HS-27A (cell line): Measurements from ENCODE around the gene DDHD1.
"Not testable (repeated sequence)": the region's sequence is repeated elsewhere in the genome, so short reads cannot be mapped to it uniquely, and the experiment has no call there.

Experiments
- DNase-seq: peaks from one replicate; pipeline ENCODE4 v3.0.0-alpha.2; 2012; ENCODE audit warnings: low read depth, missing footprints

The DDHD1 gene

DNA sequence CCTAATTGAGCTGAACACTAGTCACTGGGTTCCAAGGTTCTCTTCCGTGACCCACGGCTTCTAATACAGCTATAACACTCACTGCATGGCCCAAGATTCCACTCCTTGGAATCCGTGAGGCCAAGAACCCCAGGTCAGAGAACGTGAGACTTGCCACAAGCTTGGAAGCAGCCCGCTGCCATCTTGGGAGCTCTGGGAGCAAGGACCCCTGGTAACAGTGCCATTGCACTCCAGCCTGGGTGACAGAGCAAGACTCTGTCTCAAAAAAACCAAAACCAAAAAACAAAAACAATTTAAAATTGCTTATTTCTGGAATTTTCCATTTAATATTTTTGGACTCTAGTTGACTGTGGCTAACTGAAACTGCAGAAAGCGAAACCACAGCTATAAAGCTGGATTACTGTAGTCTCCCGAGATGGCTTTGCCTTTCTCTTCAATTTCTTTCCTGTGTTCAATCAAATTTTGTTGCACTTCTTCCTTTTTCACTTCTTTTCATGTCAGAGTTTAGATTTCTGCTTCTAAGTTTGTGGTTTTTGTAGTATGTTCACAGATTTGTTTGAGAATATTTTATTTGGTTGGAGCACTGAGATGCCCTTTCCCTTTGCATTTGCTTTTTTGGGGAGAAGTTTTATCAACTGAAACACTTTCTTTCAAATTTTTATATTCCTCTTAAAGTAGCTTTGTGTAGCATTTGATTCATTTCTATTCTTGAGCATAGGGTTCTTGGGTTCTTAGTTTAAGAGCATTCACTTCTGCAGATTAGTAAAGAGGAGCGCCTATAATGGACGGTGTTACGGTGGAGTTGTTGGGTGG lies 44.6 kb downstream of the DDHD1 start:
- no peak for DNase-seq

DNA sequence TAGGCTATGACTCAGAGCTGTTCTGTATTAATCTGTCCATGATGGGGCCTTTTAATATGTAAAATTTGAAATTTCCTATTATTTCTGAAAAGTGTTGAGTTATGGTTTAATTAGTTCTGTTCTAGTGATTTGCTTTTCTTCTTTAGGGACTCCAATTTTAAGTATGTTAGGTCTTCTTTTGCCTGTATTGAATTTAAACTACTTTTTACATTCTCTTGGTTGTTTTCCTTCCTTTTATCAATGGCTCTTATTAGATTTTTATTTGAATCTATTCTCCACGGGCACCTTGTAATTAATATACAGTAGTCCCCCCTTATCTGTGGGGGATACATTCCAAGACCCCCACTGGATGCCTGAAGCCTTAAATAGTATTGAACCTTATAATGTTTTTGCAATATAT lies 46.4 kb downstream of the DDHD1 start:
- DNase-seq = no peak

DNA sequence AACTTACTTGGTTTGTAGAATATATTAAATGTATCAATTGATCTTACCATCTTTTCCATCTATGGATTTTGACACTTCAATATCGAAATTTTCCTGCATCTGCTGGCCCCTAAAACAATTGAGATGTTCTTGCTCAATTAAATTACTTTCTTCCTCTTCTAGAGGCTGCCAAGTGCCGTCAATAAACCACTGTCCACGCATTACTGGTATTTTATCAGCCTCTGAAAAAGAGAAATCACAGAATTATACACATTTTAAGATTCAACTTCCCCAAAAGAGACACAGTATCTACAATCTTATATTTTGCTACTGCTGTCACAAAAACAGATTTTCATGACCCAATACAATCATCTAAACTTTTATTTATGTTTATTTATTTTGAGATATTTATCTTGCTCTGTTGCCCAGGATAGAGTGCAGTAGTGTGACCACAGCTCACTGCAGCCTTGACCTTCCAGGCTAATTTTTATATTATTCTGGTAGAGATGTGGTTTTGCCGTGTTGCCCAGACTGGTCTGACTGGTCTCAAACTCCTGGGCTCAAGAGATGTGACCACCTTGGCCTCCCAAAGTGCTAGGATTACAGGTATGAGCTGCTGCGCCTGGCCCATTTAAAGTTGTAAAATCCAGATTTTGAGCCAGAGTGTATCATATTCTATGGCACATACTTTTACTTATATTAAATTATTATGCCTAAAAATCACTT lies 49.3 kb downstream of the DDHD1 start:
- no peak for DNase-seq

DNA sequence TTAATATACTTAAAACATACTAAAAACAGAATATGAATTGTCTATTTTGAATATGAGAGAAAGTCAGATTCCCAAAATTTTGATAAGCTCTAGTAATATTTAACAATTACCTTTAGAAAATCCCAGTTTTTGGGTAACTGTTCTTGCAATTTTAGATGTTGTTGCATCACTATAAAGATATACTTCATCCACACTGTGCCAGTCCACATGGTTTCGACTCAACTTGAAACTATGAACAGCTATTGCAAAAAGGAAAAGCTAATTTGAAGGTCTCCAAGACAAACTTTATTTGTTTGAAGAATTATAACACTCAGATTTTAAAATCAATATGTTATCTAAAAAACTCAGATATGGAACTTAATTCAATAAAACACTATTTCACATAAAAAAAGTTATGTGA lies 59.9 kb downstream of the DDHD1 start:
- DNase-seq = no peak

DNA sequence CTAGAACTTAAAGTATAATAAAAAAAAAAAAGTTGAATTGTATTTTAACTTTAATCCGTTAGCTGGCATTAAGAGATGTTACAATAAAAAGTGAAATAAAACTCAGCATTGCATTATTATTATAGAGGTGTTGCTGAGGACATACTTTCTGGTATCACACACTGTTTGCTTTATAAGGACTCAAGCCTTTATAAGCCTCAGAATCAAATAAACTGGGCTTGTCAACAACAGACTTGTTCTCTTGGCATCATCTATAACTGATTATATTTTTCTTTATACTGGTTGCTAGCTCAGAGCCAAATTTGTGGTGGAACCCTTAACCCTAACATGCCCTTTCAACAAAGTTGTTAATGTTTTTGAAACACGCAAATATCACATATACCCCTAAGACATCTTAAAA lies 62.3 kb downstream of the DDHD1 start:
- no peak for DNase-seq

DNA sequence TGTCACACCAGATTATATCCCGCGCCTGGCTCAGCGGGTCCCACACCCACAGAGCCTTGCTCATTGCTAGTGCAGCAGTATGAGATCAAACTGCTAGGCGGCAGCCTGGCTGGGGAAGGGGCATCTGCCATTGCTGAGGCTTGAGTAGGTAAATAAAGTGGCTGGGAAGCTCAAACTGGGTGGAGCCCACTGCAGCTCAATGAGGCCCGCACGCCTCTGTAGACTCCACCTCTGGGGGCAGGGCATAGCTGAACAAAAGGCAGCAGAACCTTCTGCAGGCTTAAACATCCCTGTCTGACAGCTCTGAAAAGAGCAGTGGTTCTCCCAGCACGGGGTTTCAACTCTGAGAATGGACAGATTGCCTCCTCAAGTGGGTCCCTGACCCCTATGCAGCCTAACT lies 68.2 kb downstream of the DDHD1 start:
- DNase-seq = not testable (repeated sequence)

DNA sequence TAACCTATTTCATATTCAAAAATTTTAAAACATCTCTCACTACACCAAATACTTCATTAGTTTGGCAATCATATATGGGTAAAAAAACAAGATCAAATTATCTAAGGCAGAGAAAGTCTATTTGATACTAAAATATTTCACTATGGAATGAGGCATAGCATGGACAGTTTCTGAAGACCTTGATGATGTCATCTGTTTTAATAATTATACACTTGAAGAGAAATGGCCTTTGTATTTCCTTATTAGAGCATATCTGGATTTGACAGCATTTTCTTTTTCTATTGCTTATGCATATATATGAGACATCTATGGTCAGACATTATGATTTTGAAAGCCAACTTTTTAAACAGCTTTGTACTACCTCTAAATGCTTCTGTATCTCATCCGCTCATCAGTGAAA lies 88.6 kb downstream of the DDHD1 start:
- DNase-seq = no peak

DNA sequence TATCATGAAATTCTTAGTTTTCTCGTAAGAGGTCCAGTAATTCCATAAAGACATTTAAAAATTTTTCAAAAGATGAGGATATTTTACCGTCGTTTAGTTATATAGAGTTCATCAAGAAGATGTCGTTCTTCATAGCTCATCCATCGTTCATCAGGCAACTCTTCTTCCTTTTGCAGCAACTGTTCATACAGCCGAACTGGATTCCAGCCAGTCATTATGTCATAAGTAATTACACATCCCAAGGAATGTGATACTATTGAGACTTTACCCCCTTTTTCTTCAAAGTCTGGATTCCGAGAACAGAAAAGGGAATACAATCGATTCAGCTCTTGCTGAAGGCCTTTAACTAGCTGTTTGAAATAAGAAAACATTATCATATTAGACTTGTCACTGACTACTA lies 90.3 kb downstream of the DDHD1 start:
- DNase-seq = no peak

DNA sequence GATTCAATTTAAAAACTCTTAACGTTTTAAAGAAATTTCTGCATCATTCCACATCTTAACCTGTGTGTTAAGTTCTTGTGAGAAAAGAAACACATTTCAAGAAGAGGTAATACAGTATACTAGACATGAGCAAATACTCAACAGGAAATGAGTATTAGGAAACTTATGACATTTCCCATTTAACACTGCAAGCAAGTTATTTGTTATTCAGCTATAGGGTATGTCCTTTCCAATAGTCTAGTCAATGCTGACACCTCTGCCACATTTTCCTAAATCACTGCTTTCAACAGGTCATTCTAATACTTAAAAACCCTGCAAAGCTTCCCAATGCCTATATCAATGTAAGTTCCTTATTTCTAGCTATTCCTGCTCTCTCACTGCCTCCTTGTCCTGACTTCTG lies 93.1 kb downstream of the DDHD1 start:
- DNase-seq = no peak

DNA sequence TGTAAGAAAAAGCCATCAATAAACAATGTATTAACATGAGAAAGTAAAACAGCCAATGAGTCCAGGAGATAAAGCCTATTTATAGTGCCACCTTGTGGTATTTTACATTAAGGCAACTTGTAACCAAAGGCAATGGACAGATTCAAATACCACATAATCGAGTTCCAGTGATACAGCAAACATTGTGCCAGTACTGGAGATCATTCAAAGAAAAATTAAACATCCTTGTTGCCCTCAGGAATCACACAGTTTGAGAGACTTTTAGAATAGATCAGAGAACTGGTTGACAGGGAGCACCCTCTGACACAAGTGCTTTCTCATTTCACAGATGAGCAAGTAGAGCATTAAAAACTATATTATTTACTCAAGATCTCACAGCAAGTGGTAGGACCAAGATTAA lies 98.1 kb downstream of the DDHD1 start:
- DNase-seq = no peak

DNA sequence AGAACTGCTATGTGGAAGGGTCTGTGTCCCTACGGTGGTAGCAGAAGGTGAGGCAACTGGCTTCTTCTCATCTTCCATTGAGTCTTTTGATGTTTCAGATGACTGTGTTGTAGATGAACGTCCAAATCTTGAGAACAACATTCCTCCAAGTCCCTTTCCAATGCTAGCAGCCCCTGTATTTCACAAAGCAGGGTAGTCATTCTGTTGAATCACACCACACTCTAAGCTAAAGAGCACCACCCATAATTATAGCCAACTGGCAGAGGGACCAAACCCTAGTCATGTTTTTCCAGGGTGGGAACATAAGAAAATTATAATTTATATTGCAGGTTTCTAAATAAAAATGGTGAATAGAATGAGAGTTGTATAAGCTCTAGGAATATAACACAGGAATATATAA lies 98.7 kb downstream of the DDHD1 start:
- DNase-seq = no peak

DNA sequence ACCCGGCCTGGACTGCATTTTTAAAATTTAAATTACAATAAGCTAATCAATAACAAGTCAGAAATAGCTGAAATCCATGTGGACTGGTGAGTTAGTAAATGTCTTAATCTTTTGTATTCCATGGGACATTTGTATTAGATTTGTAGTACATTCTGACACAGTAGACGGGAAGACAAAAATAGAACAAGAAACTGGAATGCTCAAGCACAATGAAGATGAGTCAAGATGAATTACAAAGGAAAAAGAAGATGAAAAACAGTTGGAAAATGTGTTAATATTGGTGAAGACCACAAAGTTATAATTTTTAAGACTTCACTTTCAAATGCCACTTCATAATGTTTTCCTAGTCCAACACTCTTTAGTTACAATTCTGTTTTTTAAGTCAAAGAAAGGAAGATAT lies 104.5 kb downstream of the DDHD1 start:
- DNase-seq = no peak

DNA sequence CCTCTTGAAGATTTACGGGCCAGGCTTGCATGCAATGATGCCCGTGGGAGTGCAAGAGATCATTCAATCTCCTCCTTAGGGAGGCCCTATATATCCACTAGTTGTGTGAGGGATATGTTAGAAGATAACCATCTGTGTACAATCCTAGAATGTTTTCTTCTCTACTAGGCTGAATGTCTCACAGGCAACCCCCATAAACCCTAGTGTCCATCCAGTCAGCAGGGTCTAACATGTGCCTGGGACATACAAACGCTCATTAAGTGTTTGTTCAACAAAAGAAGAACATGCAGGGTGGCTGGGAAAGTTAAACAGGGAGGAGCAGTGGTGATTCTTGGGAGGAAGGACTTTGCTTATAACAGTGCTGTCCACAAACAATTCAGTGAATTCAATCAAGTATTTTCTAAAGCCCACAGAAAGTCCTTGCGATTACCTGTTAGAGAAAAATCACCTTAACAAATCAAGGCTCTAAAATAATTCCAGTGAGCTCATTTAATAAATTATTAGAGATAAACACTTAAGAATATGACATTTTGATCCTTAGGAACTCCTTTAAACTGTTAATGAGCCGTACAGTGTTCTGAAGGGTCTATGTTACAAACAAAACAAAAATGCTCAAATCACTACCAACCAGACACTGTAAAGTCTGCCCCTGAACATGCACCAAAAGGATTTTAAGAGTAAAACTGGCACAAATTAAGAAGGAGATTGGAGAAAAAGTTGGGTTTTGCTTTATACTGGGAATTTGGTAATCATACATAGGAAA lies 105.6 kb downstream of the DDHD1 start:
- DNase-seq = no peak

DNA sequence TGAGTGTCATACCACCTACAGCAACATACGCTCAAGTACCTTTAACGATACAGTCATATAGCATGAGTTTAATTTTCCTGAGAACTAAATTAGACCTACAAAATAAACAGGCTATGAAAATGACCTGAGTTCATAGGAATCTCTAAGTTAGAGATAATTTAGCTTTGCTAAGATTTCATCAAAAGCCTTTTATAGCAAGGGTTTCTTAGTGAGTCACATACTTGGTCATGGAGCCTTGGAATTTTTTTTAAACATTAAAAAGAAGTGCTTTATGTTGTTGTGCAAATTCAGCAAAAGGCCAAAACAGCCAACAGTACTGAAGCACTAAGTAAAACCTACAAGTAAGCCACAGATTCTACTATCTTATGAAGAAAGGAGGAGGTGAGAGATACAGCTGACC lies 108.6 kb downstream of the DDHD1 start:
- no peak for DNase-seq

DNA sequence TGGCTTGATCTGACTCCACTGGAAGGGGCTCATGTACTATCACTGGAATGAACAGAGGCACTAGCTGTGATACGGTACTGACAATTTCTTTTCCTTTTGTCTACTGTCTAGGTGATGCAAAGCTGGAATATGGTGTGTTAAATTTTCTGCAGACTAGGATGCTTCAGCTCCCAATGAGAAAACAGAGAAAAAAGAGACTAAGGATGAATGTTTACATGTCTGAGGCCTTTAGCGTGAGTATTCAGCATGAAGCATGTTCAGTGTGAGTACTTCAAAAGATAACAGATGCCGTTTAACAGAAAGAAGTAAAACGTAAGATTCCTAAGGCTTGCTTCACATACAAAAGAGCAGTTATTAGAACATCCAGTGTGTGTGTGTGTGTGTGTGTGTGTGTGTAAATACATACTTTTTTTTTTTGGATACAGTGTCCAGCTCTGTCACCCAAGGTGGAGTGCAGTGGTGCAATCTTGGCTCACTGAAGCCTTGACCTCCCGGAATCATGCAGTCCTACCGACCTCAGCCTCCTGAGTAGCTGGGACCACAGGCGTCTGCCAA lies 110.0 kb downstream of the DDHD1 start:
- no peak for DNase-seq

DNA sequence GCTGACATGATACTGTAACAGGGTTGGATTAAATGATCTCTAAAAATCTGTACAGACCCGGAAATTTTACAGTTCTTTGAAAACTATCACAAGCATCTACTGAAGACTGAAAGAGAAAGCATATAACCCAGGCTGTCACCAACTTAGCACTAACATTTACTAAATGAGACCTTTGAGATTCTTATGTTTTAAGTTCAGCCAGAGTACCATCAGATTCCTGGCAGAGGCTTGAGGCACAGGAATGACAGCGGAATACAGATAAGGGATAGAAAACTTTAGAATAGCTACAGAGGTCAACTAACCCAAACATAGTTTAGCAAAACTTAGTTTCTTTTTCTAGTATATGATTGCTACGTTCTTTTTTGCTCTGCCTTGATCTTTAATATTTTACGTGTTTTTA lies 110.6 kb downstream of the DDHD1 start:
- DNase-seq = no peak

DNA sequence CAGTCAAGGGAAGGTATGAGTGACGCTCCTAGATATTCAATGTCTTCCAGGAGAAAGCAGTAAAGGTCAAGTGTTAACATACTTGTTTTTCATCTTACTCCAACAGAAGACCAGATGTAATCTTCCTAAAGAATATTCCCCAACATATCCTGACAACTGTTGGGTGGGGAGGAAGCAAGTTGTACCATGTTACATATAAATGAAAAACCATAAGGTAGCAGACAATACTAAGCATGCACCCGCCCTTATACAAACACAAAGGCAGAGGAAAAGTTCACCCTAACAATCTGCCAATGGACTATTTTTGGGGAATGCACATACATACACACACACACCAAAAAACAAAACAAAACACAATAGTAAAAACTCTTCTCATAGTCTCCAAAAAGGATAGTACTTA lies 112.1 kb downstream of the DDHD1 start:
- no peak for DNase-seq

DNA sequence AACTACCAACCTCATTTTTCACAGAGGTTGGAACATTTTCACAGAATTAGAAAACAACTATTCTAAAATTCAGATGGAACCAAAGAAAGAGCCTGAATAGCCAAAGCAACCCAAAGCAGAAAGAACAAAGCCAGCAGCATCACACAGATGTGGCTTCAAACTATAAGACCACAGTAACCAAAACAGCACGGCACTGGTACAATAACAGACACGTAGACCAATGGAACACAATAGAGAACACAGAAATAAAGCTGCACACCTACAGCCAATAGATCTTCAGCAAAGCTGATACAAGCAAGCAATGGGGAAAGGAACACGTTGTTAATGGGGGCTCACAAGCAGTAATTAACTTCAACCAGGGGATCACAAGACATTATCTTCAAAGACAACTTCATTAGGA lies 114.5 kb downstream of the DDHD1 start:
- DNase-seq = no peak

DNA sequence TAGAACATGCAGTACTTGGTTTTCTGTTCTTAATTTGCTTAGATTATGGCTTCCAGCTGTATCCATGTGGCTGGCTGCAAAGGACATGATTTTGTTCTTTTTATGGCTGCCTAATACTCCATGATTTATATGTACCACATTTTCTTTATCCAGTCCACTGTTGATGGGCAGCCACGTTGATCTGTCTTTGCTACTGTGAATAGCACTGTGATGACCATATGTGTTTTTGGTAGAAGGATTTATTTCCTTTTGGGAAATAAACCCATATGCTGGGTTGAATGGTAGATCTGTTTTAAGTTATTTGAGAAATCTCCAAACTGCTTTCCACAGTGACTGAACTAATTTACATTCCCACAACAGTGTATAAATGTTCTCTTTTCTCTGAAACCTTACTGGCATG lies 116.1 kb downstream of the DDHD1 start:
- DNase-seq = no peak

DNA sequence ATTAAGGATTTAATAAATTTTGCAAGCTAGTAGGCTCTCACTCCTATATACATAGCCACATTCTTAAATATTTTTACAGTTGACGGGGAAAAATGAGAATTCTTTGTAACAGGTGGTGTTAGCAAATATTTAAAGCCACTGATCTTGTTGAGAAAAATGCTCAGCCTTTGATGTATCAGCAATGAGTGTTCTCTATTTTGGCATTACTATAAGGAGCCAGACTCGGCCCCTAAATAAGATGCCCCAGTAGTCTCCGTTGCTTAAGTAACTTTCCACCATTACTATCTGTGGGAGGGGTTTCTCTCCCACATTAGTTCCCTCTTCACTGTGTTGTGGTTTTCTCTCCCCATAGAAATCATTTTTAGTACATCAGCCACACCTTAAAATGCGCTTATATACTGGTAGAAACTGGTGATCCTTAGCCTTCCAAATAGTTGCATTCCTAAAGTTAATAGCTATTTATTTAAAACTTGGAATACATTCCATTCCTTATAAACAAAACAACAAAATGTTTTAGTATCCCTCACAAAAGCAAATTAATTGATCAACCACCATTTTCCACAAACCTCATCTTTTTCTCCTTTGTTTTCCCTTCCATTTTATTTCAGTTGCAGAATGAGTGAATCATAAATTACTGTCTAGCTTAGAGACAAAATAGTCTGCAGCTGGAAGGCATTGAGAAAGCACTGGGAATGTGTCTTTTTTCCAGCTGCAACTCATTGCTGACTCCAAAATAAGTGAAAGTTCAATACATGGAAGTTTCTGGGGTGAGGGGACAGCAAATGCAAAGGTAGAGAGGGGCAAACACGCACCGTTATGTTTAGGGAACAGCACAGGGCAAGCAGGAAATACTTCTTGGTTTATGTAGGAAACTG lies 117.5 kb downstream of the DDHD1 start:
- DNase-seq = no peak

DNA sequence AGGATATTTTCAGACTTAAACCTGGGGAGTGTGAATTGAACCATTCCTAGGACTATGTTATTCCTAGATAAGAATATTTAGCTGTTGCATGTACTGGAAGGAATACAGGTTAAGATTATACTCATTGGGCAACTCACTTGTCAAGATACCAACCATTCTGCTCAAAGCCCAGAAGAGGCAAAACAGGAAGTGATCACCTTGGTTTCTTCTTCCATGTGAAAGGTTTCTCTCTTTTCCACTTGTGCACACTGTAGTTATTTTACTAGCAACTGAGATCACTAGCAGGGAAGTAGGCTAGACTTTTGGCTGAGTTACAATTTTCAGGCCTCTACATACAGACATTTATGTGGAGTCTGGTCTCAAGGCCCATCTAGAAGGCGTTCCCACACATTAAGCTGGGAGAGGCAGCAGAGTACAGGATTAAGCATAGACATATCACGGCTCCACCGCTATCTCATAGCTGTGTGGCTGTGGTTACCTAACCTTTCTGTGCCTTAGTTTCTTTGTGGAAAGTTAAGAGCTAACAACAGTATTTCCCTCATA lies 118.4 kb downstream of the DDHD1 start:
- no peak for DNase-seq
